ENCODE data around the gene FUT7. TPM values are rescaled to one million over a fixed set of nuclear protein-coding genes. Genes with fewer than 3 reads are reported as not detected.
A peak's percentile ranks its signal among the peaks of the same experiment; 100 is the strongest.

Gene FUT7
- total and polyA plus RNA-seq, 2 of the 13 experiments (the other 11 are each of a cell fraction or from before 2014, with no cell fraction given), result 0.05 TPM; not detected in 1

- TF ChIP-seq HOXA5 (CRISPR knock-in tag; IDR thresholded peaks at IDR 0.05) (no peak), ZNF883 (CRISPR knock-in tag; IDR thresholded peaks at IDR 0.05; ENCODE audit: not compliant biosample characterization) (peak; percentile 68), ZNF432 (CRISPR knock-in tag; IDR thresholded peaks at IDR 0.05; ENCODE audit: borderline replicate concordance) (no peak), GTF2F1 (IDR thresholded peaks at IDR 0.05; ENCODE audit: low read length) (no peak), MEIS1 (CRISPR knock-in tag; IDR thresholded peaks at IDR 0.05; ENCODE audit: borderline replicate concordance) (no peak), ZNF225 (CRISPR knock-in tag; IDR thresholded peaks at IDR 0.05) (no peak), TFAP4 (IDR thresholded peaks at IDR 0.05; ENCODE audit: borderline replicate concordance, low read depth) (peak; percentile 67; the same call in 1 of the 2 replicates), ZNF501 (CRISPR knock-in tag; IDR thresholded peaks at IDR 0.05) (peak; percentile 63; the same call in 1 of the 2 replicates), ZNF713 (CRISPR knock-in tag; IDR thresholded peaks at IDR 0.05) (no peak), HOXA9 (CRISPR knock-in tag; IDR thresholded peaks at IDR 0.05; ENCODE audit: borderline replicate concordance) (no peak), RFX5 (IDR thresholded peaks at IDR 0.05; ENCODE audit: low read depth, low read length) (no peak), LCORL (IDR thresholded peaks at IDR 0.05) (no peak), LCORL (CRISPR knock-in tag; IDR thresholded peaks at IDR 0.05) (peak; percentile 89), FOSL1 (CRISPR knock-in tag; IDR thresholded peaks at IDR 0.05; ENCODE audit: borderline replicate concordance) (no peak), HINFP (CRISPR knock-in tag; IDR thresholded peaks at IDR 0.05; ENCODE audit: low read depth) (no peak), ZNF790 (CRISPR knock-in tag; IDR thresholded peaks at IDR 0.05; ENCODE audit: borderline replicate concordance) (0 out of 2 replicates have a peak, but pooled peaks have one; percentile 19), FOXA3 (CRISPR knock-in tag; IDR thresholded peaks at IDR 0.05) (no peak; the same call in 1 of the 2 replicates), ZNF460 (CRISPR knock-in tag; IDR thresholded peaks at IDR 0.05; ENCODE audit: borderline replicate concordance) (no peak), HNF4A (CRISPR knock-in tag; IDR thresholded peaks at IDR 0.05) (peak; percentile 48; the same call in 1 of the 2 replicates), FOXC1 (CRISPR knock-in tag; IDR thresholded peaks at IDR 0.05; ENCODE audit: borderline replicate concordance) (peak; percentile 86), PHF20 (CRISPR knock-in tag; IDR thresholded peaks at IDR 0.05) (no peak), SAFB2 (CRISPR knock-in tag; IDR thresholded peaks at IDR 0.05; ENCODE audit: borderline replicate concordance, low read depth) (peak; percentile 69; the same call in 1 of the 2 replicates), TEAD3 (CRISPR knock-in tag; optimal IDR thresholded peaks at IDR 0.05; ENCODE audit: borderline replicate concordance) (no peak), ZBTB10 (CRISPR knock-in tag; IDR thresholded peaks at IDR 0.05; ENCODE audit: borderline replicate concordance) (no peak), AHR (CRISPR knock-in tag; IDR thresholded peaks at IDR 0.05) (no peak), ZNF747 (CRISPR knock-in tag; IDR thresholded peaks at IDR 0.05; ENCODE audit: borderline replicate concordance) (peak; percentile 78), TARDBP (CRISPR knock-in tag; IDR thresholded peaks at IDR 0.05) (0 out of 2 replicates have a peak, but pooled peaks have one; percentile 15)
These were observed 36.1 kb upstream of the FUT7 start (continued) for GRCh38 chr9:137067860-137068538.
